Stomach (tissue), 4 donors: Measurements from ENCODE around the gene CTSG.

Experiments
- EP300 ChIP-seq: sonication (generic); formaldehyde crosslinking; IDR thresholded peaks from one replicate; pipeline ENCODE4 v1.6.1; 2017; ENCODE audit warnings: antibody characterized with exemption
- POLR2A ChIP-seq, 4 donors: fragments of 450-650 bp; IDR thresholded peaks; one replicate each; pipeline ENCODE4 v1.6.1; 2016; ENCODE audit warnings: antibody characterized with exemption in 4 of 4, control low read depth in 2 of 4, mild to moderate bottlenecking in 1 of 4, moderate library complexity in 1 of 4
- POLR2AphosphoS5 ChIP-seq, 3 donors: sonication (generic); formaldehyde crosslinking; IDR thresholded peaks; one replicate each; pipeline ENCODE4 v1.6.1; 2016; ENCODE audit warnings: antibody characterized with exemption in 3 of 3
- TF ChIP-seq, protein P1 (sequence below), 7 experiments: fragments of 450-650 bp in 4 of 7; fragments of 200-600 bp in 3 of 7; sonication (generic) in 3 of 7; IDR thresholded peaks; one replicate each; pipeline ENCODE4 v1.5.1; 2016 to 2019; ENCODE audit warnings: antibody characterized with exemption in 7 of 7, control low read depth in 2 of 7, mild to moderate bottlenecking in 1 of 7

DNA sequence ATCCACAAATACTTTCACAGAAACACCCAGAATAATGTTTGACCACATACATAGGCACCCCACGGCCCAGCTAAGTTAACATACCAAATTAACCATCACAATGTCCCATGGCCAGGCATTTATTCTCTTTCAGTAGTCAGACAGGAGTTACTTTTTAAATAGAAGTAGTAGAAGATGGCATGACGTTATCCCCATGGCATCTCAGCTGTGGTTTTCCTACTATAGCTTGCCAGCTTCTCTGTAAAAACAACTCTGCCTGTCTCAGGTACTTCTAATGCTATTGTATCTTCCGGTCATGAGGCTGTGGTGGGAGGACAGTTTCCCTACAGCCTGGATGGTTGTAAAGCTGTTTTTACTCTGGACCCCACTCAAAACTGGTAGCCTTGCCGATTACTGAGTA is 19.3 kb downstream of the CTSG start:
- TF ChIP-seq, protein P1, sequence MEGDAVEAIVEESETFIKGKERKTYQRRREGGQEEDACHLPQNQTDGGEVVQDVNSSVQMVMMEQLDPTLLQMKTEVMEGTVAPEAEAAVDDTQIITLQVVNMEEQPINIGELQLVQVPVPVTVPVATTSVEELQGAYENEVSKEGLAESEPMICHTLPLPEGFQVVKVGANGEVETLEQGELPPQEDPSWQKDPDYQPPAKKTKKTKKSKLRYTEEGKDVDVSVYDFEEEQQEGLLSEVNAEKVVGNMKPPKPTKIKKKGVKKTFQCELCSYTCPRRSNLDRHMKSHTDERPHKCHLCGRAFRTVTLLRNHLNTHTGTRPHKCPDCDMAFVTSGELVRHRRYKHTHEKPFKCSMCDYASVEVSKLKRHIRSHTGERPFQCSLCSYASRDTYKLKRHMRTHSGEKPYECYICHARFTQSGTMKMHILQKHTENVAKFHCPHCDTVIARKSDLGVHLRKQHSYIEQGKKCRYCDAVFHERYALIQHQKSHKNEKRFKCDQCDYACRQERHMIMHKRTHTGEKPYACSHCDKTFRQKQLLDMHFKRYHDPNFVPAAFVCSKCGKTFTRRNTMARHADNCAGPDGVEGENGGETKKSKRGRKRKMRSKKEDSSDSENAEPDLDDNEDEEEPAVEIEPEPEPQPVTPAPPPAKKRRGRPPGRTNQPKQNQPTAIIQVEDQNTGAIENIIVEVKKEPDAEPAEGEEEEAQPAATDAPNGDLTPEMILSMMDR (IDR thresholded peaks at IDR 0.05), result no peak
- no peak for TF ChIP-seq EP300
- no peak for TF ChIP-seq POLR2AphosphoS5 (IDR thresholded peaks at IDR 0.05)
- TF ChIP-seq POLR2A (IDR thresholded peaks at IDR 0.05), result no peak
